ENCODE data around the gene KLHL5. TPM values are rescaled to one million over a fixed set of nuclear protein-coding genes. Genes with fewer than 3 reads are reported as not detected.
A peak's percentile ranks its signal among the peaks of the same experiment; 100 is the strongest.

KLHL5 gene
- total RNA-seq, 2 donors from 2014 or later = 5.0 to 29.4 TPM

DNA sequence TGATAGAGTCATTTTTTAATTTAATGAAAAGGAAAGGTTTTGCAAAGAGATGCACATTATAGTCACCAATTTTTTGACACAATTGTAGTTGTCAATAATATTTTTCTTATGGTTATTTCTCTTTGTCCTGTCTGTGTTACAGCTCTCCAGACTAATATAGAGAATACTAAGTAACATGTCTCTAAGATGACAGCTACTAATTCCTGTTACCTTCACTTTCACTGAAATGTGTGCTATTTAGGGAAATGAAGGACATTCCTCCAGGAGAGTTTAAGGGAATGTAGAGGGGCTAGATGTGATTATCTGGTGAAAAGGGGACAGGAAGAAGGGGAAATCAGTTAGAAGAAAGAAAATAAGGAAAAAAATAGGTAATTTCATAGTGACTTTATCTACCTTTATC, 1.4 kb downstream of the KLHL5 start:
- Mint-ChIP-seq H3K27ac (peak overlapping the region in 1 of 2 donors; percentile 40), H3K9me3 (no peaks in the 10 kb centered on the region), H3K36me3 (no peaks in the 10 kb centered on the region)
- DNase-seq (ENCODE audit: low spot score in 2 of 2) = no peak
- no peak for ATAC-seq

- H3K36me3 Mint-ChIP-seq = no peaks in the 10 kb centered on the region
- ATAC-seq = no peak
Observed at GRCh38 chr4:39066371-39066770, 4.3 kb downstream of the KLHL5 start.

GRCh38 chr4:39067031-39067430, 5.0 kb downstream of the KLHL5 start:
- Mint-ChIP-seq H3K9me3 (no peaks in the 10 kb centered on the region), H3K27ac (no peak overlapping the region), H3K36me3 (no peaks in the 10 kb centered on the region)
- DNase-seq (ENCODE audit: low spot score in 2 of 2) = no peak
- no peak for ATAC-seq

More at GRCh38 chr4:39066371-39066770, 4.3 kb downstream of the KLHL5 start:
- no peak for DNase-seq (ENCODE audit: low spot score in 2 of 2)
- Mint-ChIP-seq H3K9me3 (no peaks in the 10 kb centered on the region), H3K27ac (no peak overlapping the region)

GRCh38 chr4:39067451-39067850, 5.4 kb downstream of the KLHL5 start:
- Mint-ChIP-seq H3K36me3 (no peaks in the 10 kb centered on the region), H3K9me3 (no peaks in the 10 kb centered on the region), H3K27ac (no peak overlapping the region)
- ATAC-seq = no peak
- DNase-seq (ENCODE audit: low spot score in 2 of 2) = no peak

- no peaks in the 10 kb centered on the region for H3K36me3 Mint-ChIP-seq
- DNase-seq (ENCODE audit: low spot score in 2 of 2) = no peak
- ATAC-seq = no peak
- no peak overlapping the region for H3K27ac Mint-ChIP-seq
- H3K9me3 Mint-ChIP-seq = no peaks in the 10 kb centered on the region
Observed at GRCh38 chr4:39068907-39069306, 6.9 kb downstream of the KLHL5 start.

DNA sequence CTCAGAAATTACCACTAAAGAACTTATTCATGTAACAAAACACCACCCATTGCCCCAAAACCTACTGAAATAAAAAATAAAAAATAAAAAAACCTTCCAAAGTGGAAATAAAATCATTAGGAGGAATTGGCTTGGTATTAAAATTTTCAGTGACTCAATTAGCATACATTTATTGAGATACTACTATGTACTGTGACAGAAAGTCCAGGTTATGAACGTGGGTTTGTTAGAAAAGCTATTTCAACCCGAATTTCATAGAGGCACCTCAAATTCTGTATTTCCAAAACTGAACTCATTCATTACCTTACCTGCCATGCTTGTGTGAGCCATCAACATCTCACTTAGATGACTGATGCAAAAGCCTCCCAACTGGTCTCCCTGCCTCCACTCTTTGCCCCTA, 16.8 kb downstream of the KLHL5 start:
- Mint-ChIP-seq H3K27ac (no peak overlapping the region), H3K36me3 (peaks cover 0 to 14% of the 10 kb centered on the region in 2 donors), H3K9me3 (no peaks in the 10 kb centered on the region)
- DNase-seq (ENCODE audit: low spot score in 2 of 2) = no peak
- no peak for ATAC-seq

GRCh38 chr4:39083164-39083563, 21.1 kb downstream of the KLHL5 start:
- Mint-ChIP-seq H3K9me3 (no peaks in the 10 kb centered on the region), H3K36me3 (no peaks in the 10 kb centered on the region), H3K27ac (no peak overlapping the region)
- ATAC-seq = no peak
- DNase-seq (ENCODE audit: low spot score in 2 of 2) = no peak

DNA sequence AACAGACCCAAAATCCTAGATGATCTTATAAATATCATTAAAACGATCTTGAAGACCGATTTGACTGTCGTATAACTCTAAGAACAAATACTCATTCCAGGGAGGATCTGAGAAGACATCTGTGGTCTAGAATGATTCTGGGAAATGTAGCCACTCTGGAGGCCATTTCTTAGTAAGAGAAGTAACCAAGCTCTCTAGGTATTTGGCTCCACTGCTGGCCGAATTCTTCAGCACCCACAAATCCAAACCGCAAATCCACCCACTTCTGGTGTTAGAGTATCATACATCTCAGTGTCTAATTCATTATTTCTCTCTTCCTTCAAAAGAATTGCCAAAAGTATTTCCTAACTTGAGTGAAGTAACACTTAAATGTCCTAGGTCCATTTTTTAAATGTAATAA, 23.9 kb downstream of the KLHL5 start:
- Mint-ChIP-seq H3K9me3 (no peaks in the 10 kb centered on the region), H3K27ac (no peak overlapping the region), H3K36me3 (peaks cover 0 to 5% of the 10 kb centered on the region in 2 donors)
- no peak for DNase-seq (ENCODE audit: low spot score in 2 of 2)
- ATAC-seq = no peak

DNA sequence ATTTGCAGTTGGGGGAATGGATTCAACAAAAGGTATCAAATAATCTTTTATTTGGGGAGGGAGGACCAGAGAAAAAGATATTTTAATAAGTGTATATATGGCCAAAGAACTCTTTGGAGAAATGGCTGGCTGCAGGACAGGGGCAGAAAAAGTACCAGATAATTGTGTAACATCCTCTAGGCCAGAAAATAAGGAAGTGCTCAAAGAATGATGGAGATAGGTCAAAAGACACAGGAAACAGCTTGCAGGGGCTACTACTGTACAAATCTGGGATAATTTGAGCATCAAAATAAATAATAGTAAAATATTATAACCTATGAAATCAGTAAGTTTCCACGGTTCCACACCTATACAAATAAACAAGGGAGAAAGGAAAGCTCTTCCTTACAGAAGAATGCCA, 34.8 kb downstream of the KLHL5 start:
- Mint-ChIP-seq H3K27ac (no peak overlapping the region), H3K9me3 (no peaks in the 10 kb centered on the region), H3K36me3 (no peaks in the 10 kb centered on the region)
- ATAC-seq = no peak
- no peak for DNase-seq (ENCODE audit: low spot score in 2 of 2)

DNA sequence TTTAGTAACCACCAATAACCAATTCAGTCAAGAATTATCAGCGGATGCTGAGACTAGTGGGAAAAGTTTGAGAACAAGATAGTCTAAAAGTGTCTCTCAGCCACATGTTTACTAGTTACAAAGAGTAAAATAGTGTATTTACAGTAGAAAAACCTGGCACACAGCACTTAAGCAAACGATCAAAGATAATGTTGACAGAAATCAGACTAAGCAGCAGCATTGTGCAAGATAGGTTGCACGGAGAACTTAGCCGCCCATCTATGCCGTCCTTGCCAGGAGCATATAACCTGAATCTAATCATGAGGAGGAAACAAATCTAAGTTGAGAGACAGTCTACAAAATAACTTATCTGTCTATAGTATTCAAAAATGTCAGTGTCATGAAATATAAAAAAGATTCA, 35.3 kb downstream of the KLHL5 start:
- Mint-ChIP-seq H3K27ac (no peak overlapping the region), H3K9me3 (no peaks in the 10 kb centered on the region), H3K36me3 (no peaks in the 10 kb centered on the region)
- ATAC-seq = no peak
- no peak for DNase-seq (ENCODE audit: low spot score in 2 of 2)

GRCh38 chr4:39102297-39102696, 40.3 kb downstream of the KLHL5 start:
- no peak for ATAC-seq
- H3K36me3 Mint-ChIP-seq = peaks cover 9% of the 10 kb centered on the region in 2 donors
- peak overlapping the region in 1 of 2 donors; percentile 0 for H3K27ac Mint-ChIP-seq
- no peak for DNase-seq (ENCODE audit: low spot score in 2 of 2)
- H3K9me3 Mint-ChIP-seq = no peaks in the 10 kb centered on the region

- Mint-ChIP-seq H3K27ac (no peak overlapping the region), H3K9me3 (no peaks in the 10 kb centered on the region), H3K36me3 (peaks cover 9% of the 10 kb centered on the region in 2 donors)
- DNase-seq (ENCODE audit: low spot score in 2 of 2) = no peak
- no peak for ATAC-seq
Observed at GRCh38 chr4:39103291-39103690, 41.3 kb downstream of the KLHL5 start.

GRCh38 chr4:39104255-39104654, 42.2 kb downstream of the KLHL5 start:
- DNase-seq (ENCODE audit: low spot score in 2 of 2) = no peak
- Mint-ChIP-seq H3K27ac (no peak overlapping the region), H3K9me3 (no peaks in the 10 kb centered on the region), H3K36me3 (peaks cover 9% of the 10 kb centered on the region in 2 donors)
- ATAC-seq = no peak

DNA sequence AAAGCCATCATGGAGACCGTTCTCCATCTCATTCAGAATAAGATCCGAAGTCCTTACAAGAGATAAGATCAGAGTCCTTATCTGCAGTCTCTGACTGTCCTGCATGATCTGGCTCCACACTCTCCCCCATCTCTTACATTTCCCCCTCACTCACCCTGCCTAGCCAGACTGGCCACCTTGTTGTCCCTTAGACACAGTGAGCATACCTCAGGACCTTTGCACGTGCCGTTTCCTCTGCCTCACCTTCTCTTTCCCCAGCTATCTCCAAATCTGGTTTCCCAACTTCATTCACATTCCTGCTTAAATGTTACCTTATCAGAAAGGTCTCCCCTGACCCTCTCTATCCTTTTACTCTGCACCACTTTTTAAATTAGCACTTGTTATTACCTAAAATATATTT, 44.0 kb downstream of the KLHL5 start:
- Mint-ChIP-seq H3K27ac (no peak overlapping the region), H3K9me3 (no peaks in the 10 kb centered on the region), H3K36me3 (peaks cover 9% of the 10 kb centered on the region in 2 donors)
- DNase-seq (ENCODE audit: low spot score in 2 of 2) = no peak
- ATAC-seq = no peak

DNA sequence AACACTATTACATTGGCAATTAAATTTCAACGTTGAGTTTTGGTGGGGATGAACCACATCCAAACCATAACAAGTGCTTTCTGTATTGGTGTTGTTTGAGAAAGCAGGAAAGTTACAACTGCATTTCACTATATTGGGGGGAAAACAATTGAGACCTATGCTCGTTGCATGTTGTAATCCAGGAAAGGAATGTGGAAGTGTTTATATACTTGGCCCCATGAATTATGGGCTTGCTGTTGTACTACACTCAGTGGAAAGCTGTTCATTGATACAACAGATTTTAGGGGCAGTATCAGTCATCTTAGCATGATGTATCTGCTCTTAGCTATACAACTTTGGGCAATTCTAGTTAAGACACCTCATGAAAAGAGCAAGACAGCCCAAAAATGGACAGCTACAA, 52.4 kb downstream of the KLHL5 start:
- Mint-ChIP-seq H3K27ac (no peak overlapping the region), H3K36me3 (peaks cover 36 to 55% of the 10 kb centered on the region in 2 donors), H3K9me3 (peaks cover 10% of the 10 kb centered on the region in 2 donors)
- ATAC-seq = no peak
- DNase-seq (ENCODE audit: low spot score in 2 of 2) = no peak

DNA sequence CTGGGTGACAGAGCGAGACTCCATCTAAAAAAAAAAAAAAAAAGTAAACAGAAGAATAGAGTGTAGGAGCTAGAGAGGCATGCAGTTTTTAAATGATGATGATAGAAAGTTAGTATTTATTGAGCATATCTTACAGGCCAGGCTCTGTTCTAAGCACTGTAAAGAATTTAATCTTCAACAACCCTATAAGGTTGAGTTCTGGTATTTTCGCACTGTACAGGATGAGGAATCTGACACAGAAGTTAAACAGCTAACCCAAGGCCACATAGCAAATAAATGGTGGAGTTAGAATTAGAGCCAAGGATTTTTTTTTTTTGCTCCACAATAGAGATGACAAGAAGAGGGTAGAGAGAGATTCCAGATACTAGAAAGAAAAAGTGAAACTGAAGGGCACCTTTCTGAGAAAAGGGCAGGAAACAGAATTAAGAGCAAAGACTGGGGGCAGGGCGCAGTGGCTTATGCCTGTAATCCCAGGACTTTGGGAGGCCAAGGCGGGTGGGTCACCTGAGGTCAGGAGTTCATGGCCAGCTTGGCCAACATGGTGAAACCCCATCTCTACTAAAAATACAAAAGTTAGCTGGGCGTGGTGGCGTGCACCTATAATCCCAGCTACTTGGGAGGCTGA, 56.1 kb downstream of the KLHL5 start:
- peaks cover 10% of the 10 kb centered on the region in 2 donors for H3K9me3 Mint-ChIP-seq
- H3K27ac Mint-ChIP-seq = peak overlapping the region; percentile 72 to 90
- DNase-seq (ENCODE audit: low spot score in 2 of 2) = no peak
- peak; percentile 38 to 56 for ATAC-seq
- H3K36me3 Mint-ChIP-seq = peaks cover 30 to 56% of the 10 kb centered on the region in 2 donors

DNA sequence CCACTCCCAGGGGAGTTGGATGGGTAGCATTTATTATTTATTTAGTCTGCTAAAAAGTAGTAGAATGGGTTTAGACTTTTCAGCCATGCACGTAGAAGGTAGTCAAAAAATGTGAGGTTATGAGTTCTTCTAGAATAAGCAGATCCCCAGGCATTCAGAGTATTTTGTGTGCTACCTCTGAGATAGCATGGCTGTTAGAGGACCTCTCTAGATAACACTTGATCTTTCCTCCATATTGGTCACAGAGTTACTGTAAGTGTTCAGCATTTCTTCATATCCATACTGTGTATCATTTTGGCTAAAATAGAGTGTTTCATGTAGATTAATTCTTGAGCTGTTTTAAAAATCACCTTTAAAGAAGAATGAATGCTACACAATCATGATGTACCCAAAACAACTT, 58.4 kb downstream of the KLHL5 start:
- DNase-seq (ENCODE audit: low spot score in 2 of 2) (no peak), ATAC-seq (no peak)
- H3K36me3 Mint-ChIP-seq = peaks cover 17 to 40% of the 10 kb centered on the region in 2 donors
- H3K27ac Mint-ChIP-seq = no peak overlapping the region
- peaks cover 10% of the 10 kb centered on the region in 2 donors for H3K9me3 Mint-ChIP-seq

DNA sequence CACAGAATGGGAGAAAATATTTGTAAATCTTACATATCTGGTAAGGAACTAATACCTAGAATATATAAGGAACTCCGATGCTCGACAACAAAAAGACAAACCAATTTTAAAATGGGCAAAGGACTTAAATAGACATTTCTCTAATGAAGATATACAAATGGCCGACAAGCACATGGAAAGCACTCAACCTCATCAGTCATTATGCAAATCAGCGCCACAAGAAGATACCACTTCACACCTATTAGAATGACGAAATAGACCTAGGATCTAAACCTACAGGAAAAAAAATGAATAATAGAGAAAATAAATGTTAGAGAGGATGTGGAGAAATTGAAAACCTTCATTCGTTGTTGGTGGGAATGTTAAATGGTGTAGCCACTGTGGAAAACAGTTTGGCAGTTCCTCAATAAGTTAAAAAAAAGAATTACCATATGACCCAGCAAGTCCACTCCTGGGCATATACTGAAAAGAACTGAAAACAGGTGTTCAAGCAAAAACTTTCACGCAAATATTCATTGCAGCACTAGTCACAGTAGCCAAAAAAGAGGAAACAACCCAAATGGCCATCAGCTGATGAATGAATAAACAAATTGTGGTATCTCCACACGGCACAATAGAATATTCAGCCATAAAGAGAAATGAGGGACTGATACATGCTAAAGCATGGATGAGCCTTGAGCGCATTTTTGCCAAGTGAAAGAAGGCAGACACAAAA, 63.0 kb downstream of the KLHL5 start:
- peaks cover 0 to 7% of the 10 kb centered on the region in 2 donors for H3K36me3 Mint-ChIP-seq

More for the DNA sequence above, 63.0 kb downstream of the KLHL5 start:
- ATAC-seq (no peak), DNase-seq (ENCODE audit: low spot score in 2 of 2) (no peak)
- Mint-ChIP-seq H3K27ac (no peak overlapping the region), H3K9me3 (no peaks in the 10 kb centered on the region)

Data from activated naive CD4-positive, alpha-beta T cell treated with anti-CD3 and anti-CD28 coated beads, Interleukin-2, amount 50 U/mL, for 72 hours (primary cell).